ENCODE measurements around the gene MACROD2. TPM values are rescaled to one million over a fixed set of nuclear protein-coding genes. Genes with fewer than 3 reads are reported as not detected.

The MACROD2 gene
- total and polyA plus RNA-seq, 4 donors, result 0.66 to 10.5 (median 3.3) TPM

GRCh38 chr20:15178581-15178980 lies 1183.3 kb downstream of the MACROD2 start:
- TF ChIP-seq FOXA2 (IDR thresholded peaks at IDR 0.05), result no peak
- no peak for TF ChIP-seq JUND (IDR thresholded peaks at IDR 0.05)
- TF ChIP-seq REST (IDR thresholded peaks at IDR 0.05), result no peak
- TF ChIP-seq ATF3 (IDR thresholded peaks at IDR 0.05), result no peak
- TF ChIP-seq FOXA1 (IDR thresholded peaks at IDR 0.05), result no peak
- TF ChIP-seq RAD21 (IDR thresholded peaks at IDR 0.05), result no peak
- no peak for TF ChIP-seq CTCF (IDR thresholded peaks at IDR 0.05; ENCODE audit: low read depth, low read length, missing input control)
- TF ChIP-seq MAX (IDR thresholded peaks at IDR 0.05), result no peak
- TF ChIP-seq ZBTB33 (IDR thresholded peaks at IDR 0.05), result no peak
- Histone ChIP-seq H3K9ac (ENCODE audit: low read depth in 1 of 2, low read length in 2 of 2) (no peak overlapping the region), H3K27me3 (ENCODE audit: control insufficient read depth in 4 of 4, insufficient read depth in 4 of 4, low read length in 3 of 4) (no peaks in the 10 kb centered on the region), H3K4me1 (ENCODE audit: control insufficient read depth in 4 of 4, insufficient read depth in 4 of 4, low read length in 3 of 4) (no peaks in the 10 kb centered on the region), H3K36me3 (ENCODE audit: control insufficient read depth in 4 of 4, insufficient read depth in 3 of 4, low read depth in 1 of 4, low read length in 3 of 4) (no peaks in the 10 kb centered on the region), H3K9me3 (ENCODE audit: control insufficient read depth in 4 of 4, low read length in 3 of 4) (peaks cover 0 to 4% (median 0%) of the 10 kb centered on the region in 4 donors), H3K27ac (ENCODE audit: low read depth in 1 of 2, low read length in 2 of 2) (no peak overlapping the region), H3K4me3 (ENCODE audit: low read depth in 1 of 3, low read length in 3 of 3) (no peak overlapping the region)
- no peak for DNase-seq (ENCODE audit: low spot score)

GRCh38 chr20:15179381-15179780 lies 1184.1 kb downstream of the MACROD2 start:
- DNase-seq (ENCODE audit: low spot score), result no peak
- Histone ChIP-seq H3K9ac (ENCODE audit: low read depth in 1 of 2, low read length in 2 of 2) (no peak overlapping the region), H3K36me3 (ENCODE audit: control insufficient read depth in 4 of 4, insufficient read depth in 3 of 4, low read depth in 1 of 4, low read length in 3 of 4) (no peaks in the 10 kb centered on the region), H3K27me3 (ENCODE audit: control insufficient read depth in 4 of 4, insufficient read depth in 4 of 4, low read length in 3 of 4) (no peaks in the 10 kb centered on the region), H3K27ac (ENCODE audit: low read depth in 1 of 2, low read length in 2 of 2) (no peak overlapping the region), H3K4me1 (ENCODE audit: control insufficient read depth in 4 of 4, insufficient read depth in 4 of 4, low read length in 3 of 4) (no peaks in the 10 kb centered on the region), H3K4me3 (ENCODE audit: low read depth in 1 of 3, low read length in 3 of 3) (no peak overlapping the region), H3K9me3 (ENCODE audit: control insufficient read depth in 4 of 4, low read length in 3 of 4) (peaks cover 0 to 4% (median 0%) of the 10 kb centered on the region in 4 donors)
- WGBS, result 77% methylated on average over 2 of the region's 2 CpGs
- TF ChIP-seq MAX (IDR thresholded peaks at IDR 0.05) (no peak), SP1 (IDR thresholded peaks at IDR 0.05) (no peak), JUND (IDR thresholded peaks at IDR 0.05) (no peak), REST (IDR thresholded peaks at IDR 0.05) (no peak), TAF1 (conservative IDR thresholded peaks at IDR 0.05) (no peak), FOXA1 (IDR thresholded peaks at IDR 0.05) (no peak)

Data from liver (tissue), 9 donors.